Stimulated activated CD4-positive, alpha-beta T cell treated with anti-CD3 and anti-CD28 coated beads, Interleukin-1b, Interleukin-23, amount 100 ng/mL, for 24 hours (primary cell): ENCODE data around the gene PLEKHG4B.
"Not testable (repeated sequence)": the region's sequence is repeated elsewhere in the genome, so short reads cannot be mapped to it uniquely, and the experiment has no call there.

Source experiments
- DNase-seq, 4 experiments: peaks; one replicate each; pipeline ENCODE4 v3.0.0-alpha.2; 2020; ENCODE audit warnings: low read depth in 4 of 4, low spot score in 1 of 4

PLEKHG4B gene

DNA sequence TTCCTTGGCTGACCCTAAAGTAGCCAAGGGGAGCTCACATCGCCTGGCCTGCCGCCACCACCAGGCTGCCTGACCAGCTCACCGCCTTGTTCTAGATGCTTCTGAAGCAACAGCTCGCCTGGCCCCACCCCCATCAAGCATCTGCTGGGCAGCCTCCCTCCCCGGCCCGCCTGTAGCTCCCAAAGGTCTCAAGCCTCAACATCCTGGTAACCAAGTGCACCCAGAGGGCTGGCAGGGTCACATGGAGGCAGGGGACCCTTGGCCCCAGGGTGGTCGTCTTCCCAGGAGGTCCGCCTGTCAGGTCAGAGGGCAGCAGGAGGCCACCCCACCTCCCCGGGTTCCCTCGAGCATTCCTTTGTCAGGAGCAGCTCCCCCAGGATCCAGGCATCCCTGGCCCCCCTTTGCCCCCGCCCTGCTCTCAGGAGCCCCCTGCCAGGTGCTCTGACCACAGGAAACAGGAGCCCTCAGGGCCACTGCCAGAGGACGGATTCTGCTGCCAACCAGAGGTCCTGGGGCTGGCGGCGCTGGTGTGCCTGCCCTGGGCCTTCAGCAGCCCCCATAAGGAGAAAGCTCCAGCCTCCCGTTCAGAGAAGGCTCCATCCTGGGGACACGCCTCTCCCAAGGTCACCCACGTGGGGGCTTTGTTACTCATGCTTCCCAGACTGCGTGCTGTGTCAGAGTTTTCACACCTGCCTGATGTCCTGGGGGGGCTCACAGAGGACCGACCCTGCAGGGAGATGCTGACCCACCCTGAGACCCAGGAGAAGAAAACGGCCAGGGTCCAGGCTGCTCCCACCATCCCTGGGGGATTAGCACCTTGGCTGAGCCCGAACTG lies 95.9 kb downstream of the PLEKHG4B start:
- DNase-seq, result no peak

DNA sequence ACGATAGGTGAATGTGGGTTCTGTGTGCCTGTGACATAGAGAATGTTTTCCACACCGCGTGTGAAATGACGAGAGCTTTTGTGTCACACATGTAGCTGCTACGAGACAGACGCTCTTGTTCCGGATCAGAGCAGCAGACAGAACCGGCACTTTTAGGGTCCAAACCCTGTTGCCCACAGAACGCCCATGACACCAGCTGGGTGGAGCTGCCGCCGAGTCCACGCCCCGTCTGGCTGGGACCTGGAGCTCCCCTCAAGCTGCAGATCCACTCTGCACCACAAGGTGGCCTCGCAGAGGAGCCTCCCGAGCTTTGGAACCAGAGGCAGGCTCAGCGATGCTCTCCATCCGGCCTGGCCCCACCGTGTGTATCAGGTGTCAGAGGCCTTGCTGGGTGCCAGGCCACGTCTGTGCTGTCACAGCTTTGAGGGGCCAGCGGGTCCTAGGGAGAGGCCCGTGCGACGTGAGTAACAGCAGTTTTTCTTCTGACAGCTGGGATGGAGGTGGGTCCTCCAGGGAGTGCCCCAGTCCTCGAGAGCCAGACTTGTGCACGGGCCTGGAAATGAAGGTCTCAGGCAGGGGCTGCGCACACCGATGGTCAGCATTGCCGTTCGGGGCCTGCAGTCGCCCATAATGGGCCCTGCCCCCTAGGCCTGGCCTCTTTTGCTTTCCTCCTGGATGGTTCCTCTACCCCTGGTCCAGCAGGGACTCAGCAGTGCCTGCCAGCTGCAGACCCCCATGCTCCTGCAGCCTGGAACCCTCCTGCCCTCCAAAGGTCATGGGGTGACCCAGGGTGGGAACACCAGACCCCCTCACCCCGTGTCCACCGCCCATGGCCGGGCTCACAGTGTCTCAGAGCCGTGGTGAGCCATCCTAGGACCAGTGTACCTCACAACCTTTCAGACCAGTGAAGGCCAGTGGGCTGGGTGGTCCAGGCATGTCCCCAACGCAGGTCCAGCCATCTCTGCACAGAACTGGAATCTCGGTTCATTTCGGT lies 96.8 kb downstream of the PLEKHG4B start:
- DNase-seq, result peak; percentile 67 to 83 (median 79)

DNA sequence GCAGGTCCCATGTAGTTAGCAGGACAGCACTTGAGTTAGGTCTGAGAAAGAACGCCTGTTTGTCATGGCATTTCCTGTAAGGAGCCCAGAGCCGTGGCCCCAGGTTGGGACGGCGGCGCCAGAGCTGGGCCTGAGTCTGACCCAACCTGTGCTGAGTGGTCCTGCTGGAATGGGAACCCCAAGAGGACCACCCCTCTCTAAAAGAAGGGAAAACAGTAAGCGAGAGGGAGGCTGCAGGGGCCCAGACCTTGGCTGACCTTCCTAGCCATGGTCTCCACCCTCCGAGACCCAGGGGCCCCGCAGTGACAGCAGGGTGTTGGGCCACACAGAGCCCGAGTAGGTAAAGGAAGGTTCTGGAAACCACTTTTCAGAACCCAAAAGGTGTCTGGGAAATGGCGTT lies 97.5 kb downstream of the PLEKHG4B start:
- no peak for DNase-seq

- DNase-seq, result no peak
These were observed 98.0 kb downstream of the PLEKHG4B start for GRCh38 chr5:189976-190365.

DNA sequence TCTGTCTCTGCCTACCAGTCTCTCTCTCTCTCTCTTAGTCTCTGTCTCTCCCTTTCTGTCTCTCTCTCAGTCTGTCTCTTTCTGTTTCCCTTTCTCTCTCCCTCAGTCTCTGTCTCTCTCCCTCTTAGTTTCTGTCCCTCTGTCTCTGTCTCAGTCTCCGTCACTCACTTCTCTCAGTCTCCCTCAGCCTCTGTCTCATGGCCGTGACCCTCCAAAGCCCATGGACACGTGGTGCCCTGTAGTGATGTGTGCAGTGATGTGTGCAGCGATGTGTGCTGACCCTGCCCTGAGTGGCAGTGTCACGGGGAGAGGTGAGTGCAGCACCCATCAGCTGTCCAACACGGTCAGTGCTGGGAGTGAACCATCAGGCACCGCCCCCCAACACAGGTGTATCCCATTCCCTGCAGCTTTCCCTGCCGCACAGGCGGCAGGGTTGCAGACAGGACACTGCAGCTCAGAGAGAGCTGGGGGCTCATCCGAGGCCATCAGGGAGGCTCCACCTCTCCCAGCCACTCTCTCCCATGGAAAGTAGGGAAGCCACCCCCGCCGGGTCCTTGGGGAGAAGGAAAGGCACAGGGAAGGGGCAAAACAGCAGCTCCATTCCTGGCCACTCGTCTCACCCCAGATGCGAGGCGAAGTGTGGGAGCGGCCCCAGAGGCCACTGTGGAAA lies 98.5 kb downstream of the PLEKHG4B start:
- no peak for DNase-seq

DNA sequence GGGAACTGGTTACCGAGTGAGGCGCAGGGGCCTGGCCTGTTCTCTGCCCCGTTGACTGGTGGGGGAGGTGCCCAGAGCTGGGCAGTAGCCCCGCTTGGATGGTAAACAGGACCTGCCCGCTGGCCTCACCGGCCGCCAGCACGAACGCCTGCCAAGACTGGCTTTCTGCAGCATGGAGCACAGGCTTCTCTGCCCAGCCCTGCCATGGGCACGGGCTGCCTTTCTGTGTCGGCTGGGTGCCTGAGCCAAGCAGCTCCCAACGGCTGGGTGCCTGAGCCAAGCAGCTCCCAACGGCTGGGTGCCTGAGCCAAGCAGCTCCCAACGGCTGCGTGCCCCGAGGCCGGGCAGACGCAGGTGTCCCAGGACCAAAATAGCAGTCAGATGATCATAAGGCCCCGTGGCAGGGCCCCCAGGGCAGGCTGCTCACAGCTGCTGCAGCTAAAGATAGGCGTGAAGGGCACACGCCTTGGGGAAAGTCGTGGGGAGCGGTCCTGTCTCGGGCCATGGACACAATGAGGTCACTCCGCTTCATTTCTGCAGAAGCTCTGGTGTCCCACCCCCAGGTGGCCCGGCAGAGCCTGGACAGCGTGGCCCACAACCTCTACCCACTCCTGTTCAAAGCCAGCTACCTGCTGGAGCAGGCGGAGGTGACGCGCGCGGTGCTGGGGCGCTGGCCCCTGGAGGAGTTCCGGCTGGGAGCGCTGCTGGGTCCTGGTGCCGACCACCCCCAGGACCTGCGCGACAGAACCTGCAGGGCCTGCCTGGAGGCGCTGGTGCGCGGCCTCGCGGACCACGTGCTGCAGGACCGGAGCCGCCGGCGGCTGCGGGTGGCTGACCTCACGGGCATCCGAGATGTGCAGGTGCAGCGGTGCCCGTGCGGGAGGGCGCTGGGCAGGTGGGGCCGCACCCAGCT lies 99.3 kb downstream of the PLEKHG4B start, which contains the start of gene LRRC14B:
TSS of gene LRRC14B (plus strand) at position 460 of the 913 bp plus-strand sequence. CDS start at position 504, 44 bp downstream.
- DNase-seq, result no peak

- DNase-seq, result no peak
These were observed 100.2 kb downstream of the PLEKHG4B start for GRCh38 chr5:191949-192690.

DNA sequence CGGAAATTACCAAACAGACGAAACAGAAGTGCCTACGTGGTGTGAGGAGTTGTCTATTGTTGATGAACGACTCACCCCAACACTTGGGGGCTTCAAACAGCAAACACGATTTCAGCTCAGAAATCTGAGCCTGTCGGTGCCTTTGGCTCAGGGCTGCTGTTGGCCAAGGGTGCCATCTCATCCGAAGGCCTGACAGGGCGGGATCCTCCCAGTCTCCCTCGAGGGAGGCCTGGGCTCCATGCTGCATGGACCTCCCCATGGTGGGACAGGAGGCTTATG lies 100.7 kb downstream of the PLEKHG4B start:
- no peak for DNase-seq

DNA sequence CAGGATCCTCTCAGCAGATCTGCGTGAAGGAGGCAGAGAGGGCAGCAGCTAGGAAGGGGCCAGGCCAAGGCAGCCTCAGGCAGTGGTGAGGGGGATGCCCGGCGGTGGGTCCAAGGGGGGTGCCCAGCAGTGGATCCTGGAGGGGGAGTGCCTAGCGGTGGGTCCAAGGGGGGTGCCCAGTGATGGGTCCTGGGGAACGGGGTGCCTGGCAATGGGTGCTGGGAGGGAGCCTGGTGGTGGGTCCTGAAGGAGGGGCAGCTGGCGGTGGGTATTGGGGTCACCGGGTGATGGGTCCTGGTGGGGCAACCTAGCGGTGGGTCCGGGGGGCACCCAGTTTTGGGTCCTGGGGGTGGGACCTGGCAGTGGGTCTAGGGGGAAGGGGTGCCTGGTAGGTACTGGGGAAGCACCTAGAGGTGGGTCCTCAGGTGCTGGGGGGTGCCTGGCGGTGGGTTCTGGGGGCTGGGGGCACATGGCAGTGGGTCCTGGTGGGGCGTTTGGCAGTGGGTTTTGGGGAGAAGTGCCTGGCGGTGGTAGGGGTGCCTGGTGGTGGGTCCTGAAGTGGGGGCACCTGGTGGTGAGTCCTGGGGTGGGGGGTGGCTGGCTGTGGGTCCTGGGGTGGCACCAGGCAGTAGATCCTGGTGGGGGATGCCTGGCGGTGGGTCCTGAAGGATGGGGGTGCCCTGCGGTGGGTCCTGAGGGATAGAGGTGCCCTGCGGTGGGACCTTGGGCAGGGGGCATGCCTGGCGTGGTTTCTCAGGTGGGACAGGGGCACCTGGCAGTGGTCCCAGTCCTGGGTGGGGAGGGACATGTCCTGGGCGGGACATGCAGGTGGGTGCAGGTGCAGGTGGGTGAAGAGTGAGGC lies 101.2 kb downstream of the PLEKHG4B start:
- no peak for DNase-seq

DNA sequence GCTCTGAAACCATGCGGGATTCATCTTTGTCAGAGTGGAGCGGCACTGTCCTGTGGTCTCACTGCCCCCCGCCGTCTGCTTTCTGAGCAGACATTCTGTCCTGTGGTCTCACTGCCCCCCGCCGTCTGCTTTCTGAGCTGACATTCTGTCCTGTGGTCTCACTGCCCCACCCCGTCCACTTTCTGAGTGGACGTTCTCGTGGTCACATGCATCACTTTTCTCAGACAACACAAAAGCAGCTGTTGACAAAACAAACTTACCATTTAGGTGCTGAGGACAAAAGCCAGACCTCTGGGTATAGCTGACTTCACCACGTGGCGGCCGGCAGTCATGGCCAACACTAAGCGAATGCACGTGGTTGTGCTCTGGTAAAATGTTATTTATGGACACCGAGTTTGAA lies 102.1 kb downstream of the PLEKHG4B start:
- DNase-seq, result no peak

GRCh38 chr5:194603-195209 lies 102.7 kb downstream of the PLEKHG4B start:
- no peak for DNase-seq

DNA sequence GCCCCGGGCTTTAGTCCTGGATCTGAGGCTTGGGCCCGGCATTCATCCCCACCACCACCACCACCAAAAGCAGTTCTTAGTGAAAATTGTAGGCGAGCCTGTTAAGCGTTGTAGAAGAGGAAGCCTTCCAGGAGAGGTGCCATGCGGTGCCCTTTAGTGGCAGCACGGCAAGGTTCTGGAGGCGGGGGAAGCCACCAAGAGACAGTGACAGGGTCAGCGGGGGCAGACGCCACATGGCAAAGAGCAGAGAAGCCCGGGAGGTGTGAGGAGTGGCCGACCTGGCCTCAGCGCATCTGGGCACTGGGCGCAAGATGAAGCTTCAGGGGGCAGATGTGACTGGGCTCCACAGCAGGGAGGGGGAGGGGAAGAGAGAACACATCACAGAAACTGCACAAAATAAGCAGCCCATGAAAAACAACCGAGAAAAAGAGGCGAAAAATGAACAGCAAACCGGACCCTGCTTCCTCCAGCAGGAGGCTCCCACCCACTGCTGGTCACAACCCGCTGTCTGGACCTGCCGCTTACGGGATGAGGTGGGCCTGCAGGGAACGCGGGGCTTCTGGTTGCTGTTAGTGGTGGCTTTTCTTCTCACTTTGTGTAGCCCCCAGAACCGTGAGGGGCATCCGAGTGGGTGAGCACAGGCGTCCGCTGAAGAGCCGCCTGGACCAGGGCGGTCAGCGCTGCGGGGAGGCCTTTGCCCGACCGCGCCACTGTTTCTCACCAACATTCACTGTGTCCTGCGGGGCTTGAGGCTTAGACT lies 103.6 kb downstream of the PLEKHG4B start:
- DNase-seq, result no peak

DNA sequence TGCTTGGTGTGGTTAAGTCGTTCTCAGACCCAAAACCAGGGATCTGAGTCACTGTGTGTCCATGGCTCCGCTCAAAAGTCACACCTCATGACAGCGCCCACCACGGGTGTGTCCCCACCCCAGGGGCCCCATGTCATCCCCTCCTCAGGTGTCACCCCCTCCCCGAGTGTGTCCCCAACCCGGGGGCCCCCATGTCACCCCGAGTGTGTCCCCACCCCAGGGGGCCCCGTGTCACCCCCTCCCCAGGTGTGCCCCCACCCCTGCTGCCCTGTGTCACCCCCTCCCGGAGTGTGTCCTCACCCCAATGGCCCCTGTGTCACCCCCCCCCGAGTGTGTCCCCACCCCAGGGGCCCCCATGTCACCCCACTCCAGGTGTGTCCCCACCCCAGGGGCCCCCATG lies 104.4 kb downstream of the PLEKHG4B start:
- DNase-seq, result no peak

DNA sequence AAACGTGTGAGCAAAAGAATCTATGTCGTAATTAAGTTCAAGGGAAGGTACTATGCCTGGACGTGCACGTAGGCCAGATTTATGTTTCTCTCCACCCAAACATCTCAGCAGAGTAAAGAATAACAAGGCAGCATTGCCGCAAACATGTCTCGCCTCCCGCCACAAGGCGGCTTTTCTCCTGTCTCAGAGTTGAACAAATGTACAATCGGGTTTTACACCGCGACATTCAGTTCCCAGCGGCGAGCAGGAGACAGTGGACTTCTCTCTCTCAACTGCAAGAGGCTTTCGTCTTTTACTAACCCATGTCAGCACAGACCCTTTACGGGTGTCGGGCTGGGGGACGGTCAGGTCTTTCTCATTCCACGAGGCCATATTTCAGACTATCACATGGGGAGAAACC lies 105.1 kb downstream of the PLEKHG4B start:
- DNase-seq, result not testable (repeated sequence)

GRCh38 chr5:197892-198489 lies 106.0 kb downstream of the PLEKHG4B start:
- no peak for DNase-seq

- DNase-seq, result no peak
These were observed 106.7 kb downstream of the PLEKHG4B start for GRCh38 chr5:198516-199196.
